Naive B cell (primary cell): Measurements from ENCODE around the gene MIF4GD. TPM values are rescaled to one million over a fixed set of nuclear protein-coding genes. Genes with fewer than 3 reads are reported as not detected.

Source experiments
- ATAC-seq, 2 donors: fragments of 150-1000 bp; cut with Tn5 transposase; 2 replicates each; pipeline ENCODE4 v1.10.0; 2021; ENCODE audit warnings: low read depth in 2 of 2, mild to moderate bottlenecking in 2 of 2, moderate library complexity in 2 of 2
- DNase-seq: peaks from one replicate; pipeline ENCODE4 v3.0.0; 2022
- H3K27ac Mint-ChIP-seq, 6 donors: one replicate each; pipeline ENCODE4 v1.8.0; 2020 to 2022; ENCODE audit warnings: mild to moderate bottlenecking in 6 of 6, mixed read lengths in 6 of 6, moderate library complexity in 5 of 6, inconsistent platforms in 2 of 6
- H3K27me3 Mint-ChIP-seq, 3 donors: one replicate each; pipeline ENCODE4 v1.8.0; 2021 to 2022; ENCODE audit warnings: mixed read lengths in 3 of 3, mild to moderate bottlenecking in 1 of 3
- H3K36me3 Mint-ChIP-seq, 2 donors: one replicate each; pipeline ENCODE4 v1.8.0; 2020 to 2022; ENCODE audit warnings: mixed read lengths in 2 of 2, inconsistent platforms in 1 of 2, mild to moderate bottlenecking in 1 of 2
- H3K4me1 Mint-ChIP-seq, 3 donors: one replicate each; pipeline ENCODE4 v1.8.0; 2020 to 2022; ENCODE audit warnings: mixed read lengths in 3 of 3, inconsistent platforms in 1 of 3, mild to moderate bottlenecking in 1 of 3, moderate library complexity in 1 of 3
- H3K4me3 Mint-ChIP-seq, 8 donors: one replicate each; pipeline ENCODE4 v1.8.0; 2020 to 2022; ENCODE audit warnings: mild to moderate bottlenecking in 8 of 8, mixed read lengths in 8 of 8, moderate library complexity in 8 of 8, inconsistent platforms in 2 of 8
- H3K9me3 Mint-ChIP-seq, 7 donors: one replicate each; pipeline ENCODE4 v1.8.0; 2020 to 2022; ENCODE audit warnings: mixed read lengths in 7 of 7, mild to moderate bottlenecking in 5 of 7, inconsistent platforms in 2 of 7, moderate library complexity in 1 of 7
- polyA plus RNA-seq, 6 donors: library from polyadenylated mRNA; unstranded; fragments of 300-500 nt; fragmentation: Illumina TruSeq; gene quantifications; one replicate each; pipeline ENCODE4 v1.2.3, GENCODE V29; 2021; ENCODE audit warnings: low read depth in 6 of 6

MIF4GD gene
- polyA plus RNA-seq = 100 to 1,000 TPM in 5 of 6 donors, 10 to 100 TPM in 1; 95.1 to 133 (median 105) TPM

- H3K36me3 Mint-ChIP-seq = no peaks in the 10 kb centered on the region
- H3K4me3 Mint-ChIP-seq = peak within 1 kb of the TSS; percentile 83 to 94 (median 86)
- peaks cover 17 to 31% (median 22%) of the 10 kb centered on the region in 3 donors for H3K4me1 Mint-ChIP-seq
- H3K27ac Mint-ChIP-seq = peak within 1 kb of the TSS; percentile 82 to 97 (median 92)
- no peaks in the 10 kb centered on the region for H3K9me3 Mint-ChIP-seq
- H3K27me3 Mint-ChIP-seq = no peaks in the 10 kb centered on the region
- DNase-seq (no peak), ATAC-seq (no peak)
Measured at GRCh38 chr17:75270966-75271232, at the start of gene MIF4GD. TSS of gene MIF4GD (minus strand) at chr17:75271231. CDS start at chr17:75270195, 1,036 bp downstream.

GRCh38 chr17:75319904-75320691 lies 49.1 kb upstream of the MIF4GD start:
- Mint-ChIP-seq H3K36me3 (peaks cover 0 to 18% of the 10 kb centered on the region in 2 donors), H3K4me1 (peaks cover 19 to 67% (median 27%) of the 10 kb centered on the region in 3 donors), H3K27me3 (no peaks in the 10 kb centered on the region), H3K27ac (peak overlapping the region; percentile 62 to 95 (median 88)), H3K9me3 (no peaks in the 10 kb centered on the region), H3K4me3 (peak overlapping the region in 5 of 8 donors; percentile 5 to 79 (median 32))
- ATAC-seq (peak in 1 of 2 donors; percentile 37), DNase-seq (no peak)

- Mint-ChIP-seq H3K9me3 (no peaks in the 10 kb centered on the region), H3K27ac (peak overlapping the region in 3 of 6 donors; percentile 84 to 90 (median 85)), H3K4me1 (peaks cover 21 to 62% (median 30%) of the 10 kb centered on the region in 3 donors), H3K27me3 (no peaks in the 10 kb centered on the region), H3K36me3 (peaks cover 0 to 16% of the 10 kb centered on the region in 2 donors), H3K4me3 (peak overlapping the region in 1 of 8 donors; percentile 74)
- ATAC-seq (no peak), DNase-seq (no peak)
Measured at GRCh38 chr17:75318615-75319222, 47.7 kb upstream of the MIF4GD start.

GRCh38 chr17:75318211-75318610 lies 47.2 kb upstream of the MIF4GD start:
- no peak for DNase-seq
- no peaks in the 10 kb centered on the region for H3K9me3 Mint-ChIP-seq
- peak overlapping the region in 4 of 6 donors; percentile 33 to 90 (median 68) for H3K27ac Mint-ChIP-seq
- H3K27me3 Mint-ChIP-seq = no peaks in the 10 kb centered on the region
- H3K4me3 Mint-ChIP-seq = no peak overlapping the region
- peaks cover 23 to 60% (median 27%) of the 10 kb centered on the region in 3 donors for H3K4me1 Mint-ChIP-seq
- no peak for ATAC-seq
- H3K36me3 Mint-ChIP-seq = peaks cover 0 to 13% of the 10 kb centered on the region in 2 donors

GRCh38 chr17:75317671-75318070 lies 46.6 kb upstream of the MIF4GD start:
- H3K27me3 Mint-ChIP-seq = no peaks in the 10 kb centered on the region
- H3K4me3 Mint-ChIP-seq = peak overlapping the region in 2 of 8 donors; percentile 25 to 33
- H3K27ac Mint-ChIP-seq = peak overlapping the region in 5 of 6 donors; percentile 22 to 89 (median 78)
- H3K36me3 Mint-ChIP-seq = peaks cover 0 to 10% of the 10 kb centered on the region in 2 donors
- no peak for DNase-seq
- peaks cover 22 to 60% (median 26%) of the 10 kb centered on the region in 3 donors for H3K4me1 Mint-ChIP-seq
- ATAC-seq = no peak
- H3K9me3 Mint-ChIP-seq = no peaks in the 10 kb centered on the region

- Mint-ChIP-seq H3K36me3 (peaks cover 0 to 10% of the 10 kb centered on the region in 2 donors), H3K4me3 (peak overlapping the region in 1 of 8 donors; percentile 12), H3K9me3 (no peaks in the 10 kb centered on the region), H3K4me1 (peaks cover 25 to 66% (median 37%) of the 10 kb centered on the region in 3 donors), H3K27me3 (no peaks in the 10 kb centered on the region), H3K27ac (peak overlapping the region in 3 of 6 donors; percentile 45 to 69 (median 51))
- DNase-seq (no peak), ATAC-seq (no peak)
Measured at GRCh38 chr17:75316253-75316652, 45.2 kb upstream of the MIF4GD start.

- H3K36me3 Mint-ChIP-seq = peaks cover 0 to 9% of the 10 kb centered on the region in 2 donors
- ATAC-seq (no peak), DNase-seq (no peak)
- H3K27ac Mint-ChIP-seq = peak overlapping the region in 4 of 6 donors; percentile 51 to 89 (median 74)
- H3K4me3 Mint-ChIP-seq = peak overlapping the region in 1 of 8 donors; percentile 42
- peaks cover 25 to 64% (median 37%) of the 10 kb centered on the region in 3 donors for H3K4me1 Mint-ChIP-seq
- no peaks in the 10 kb centered on the region for H3K9me3 Mint-ChIP-seq
- H3K27me3 Mint-ChIP-seq = no peaks in the 10 kb centered on the region
Measured at GRCh38 chr17:75315541-75316243, 44.7 kb upstream of the MIF4GD start.

GRCh38 chr17:75313941-75314551 lies 43.0 kb upstream of the MIF4GD start:
- no peaks in the 10 kb centered on the region for H3K9me3 Mint-ChIP-seq

GRCh38 chr17:75308732-75309629 lies 38.0 kb upstream of the MIF4GD start:
- Mint-ChIP-seq H3K4me1 (peaks cover 34 to 54% (median 46%) of the 10 kb centered on the region in 3 donors), H3K36me3 (no peaks in the 10 kb centered on the region), H3K27ac (peak overlapping the region in 5 of 6 donors; percentile 82 to 93 (median 86)), H3K4me3 (peak overlapping the region in 4 of 8 donors; percentile 32 to 72 (median 42)), H3K9me3 (no peaks in the 10 kb centered on the region), H3K27me3 (no peaks in the 10 kb centered on the region)
- no peak for DNase-seq
- no peak for ATAC-seq

More at GRCh38 chr17:75313941-75314551, 43.0 kb upstream of the MIF4GD start:
- ATAC-seq (no peak), DNase-seq (no peak)
- peaks cover 27 to 59% (median 38%) of the 10 kb centered on the region in 3 donors for H3K4me1 Mint-ChIP-seq
- H3K36me3 Mint-ChIP-seq = no peaks in the 10 kb centered on the region
- H3K4me3 Mint-ChIP-seq = peak overlapping the region in 5 of 8 donors; percentile 1 to 68 (median 47)
- peak overlapping the region; percentile 58 to 97 (median 88) for H3K27ac Mint-ChIP-seq
- no peaks in the 10 kb centered on the region for H3K27me3 Mint-ChIP-seq

- no peaks in the 10 kb centered on the region for H3K9me3 Mint-ChIP-seq
- peaks cover 28 to 48% (median 44%) of the 10 kb centered on the region in 3 donors for H3K4me1 Mint-ChIP-seq
- H3K27me3 Mint-ChIP-seq = no peaks in the 10 kb centered on the region
- peak overlapping the region in 5 of 6 donors; percentile 15 to 86 (median 76) for H3K27ac Mint-ChIP-seq
- DNase-seq (no peak), ATAC-seq (no peak)
- no peaks in the 10 kb centered on the region for H3K36me3 Mint-ChIP-seq
- no peak overlapping the region for H3K4me3 Mint-ChIP-seq
Measured at GRCh38 chr17:75307957-75308731, 37.1 kb upstream of the MIF4GD start.

- peak overlapping the region in 4 of 6 donors; percentile 7 to 62 (median 39) for H3K27ac Mint-ChIP-seq
- no peak overlapping the region for H3K4me3 Mint-ChIP-seq
- peaks cover 0 to 6% of the 10 kb centered on the region in 2 donors for H3K36me3 Mint-ChIP-seq
- peaks cover 16 to 35% (median 25%) of the 10 kb centered on the region in 3 donors for H3K4me1 Mint-ChIP-seq
- ATAC-seq (no peak), DNase-seq (no peak)
- H3K9me3 Mint-ChIP-seq = no peaks in the 10 kb centered on the region
- H3K27me3 Mint-ChIP-seq = no peaks in the 10 kb centered on the region
Measured at GRCh38 chr17:75301502-75302206, 30.6 kb upstream of the MIF4GD start.
